HG03571 (cell line): ENCODE measurements around the gene ADAMTS15.
"Not testable (repeated sequence)": the region's sequence is repeated elsewhere in the genome, so short reads cannot be mapped to it uniquely, and the experiment has no call there.

Experiments used
- ATAC-seq: cut with Tn5 transposase; IDR thresholded peaks from one replicate; pipeline ENCODE4 v1.9.1; 2021; ENCODE audit not compliant: unreplicated experiment

Gene ADAMTS15

DNA sequence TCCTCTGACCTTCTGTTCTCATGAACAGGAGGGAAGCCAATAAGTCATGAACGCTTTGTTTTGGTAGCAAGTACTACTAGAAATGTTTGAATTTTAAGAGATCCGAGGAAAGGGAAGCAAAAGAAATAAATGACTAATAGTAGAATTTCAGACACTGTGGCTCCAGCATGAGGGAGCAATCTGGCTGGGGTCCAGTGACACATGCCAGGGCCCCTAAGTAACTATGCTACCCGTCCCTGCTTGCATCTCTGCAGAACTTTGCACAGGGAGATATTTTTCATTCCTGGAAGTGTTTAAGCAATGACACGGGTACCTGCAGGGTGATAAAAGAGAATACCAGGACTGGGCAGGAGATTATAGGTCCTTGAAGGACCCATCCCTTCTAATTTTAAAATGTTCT lies 12.8 kb upstream of the ADAMTS15 start:
- no peak for ATAC-seq

DNA sequence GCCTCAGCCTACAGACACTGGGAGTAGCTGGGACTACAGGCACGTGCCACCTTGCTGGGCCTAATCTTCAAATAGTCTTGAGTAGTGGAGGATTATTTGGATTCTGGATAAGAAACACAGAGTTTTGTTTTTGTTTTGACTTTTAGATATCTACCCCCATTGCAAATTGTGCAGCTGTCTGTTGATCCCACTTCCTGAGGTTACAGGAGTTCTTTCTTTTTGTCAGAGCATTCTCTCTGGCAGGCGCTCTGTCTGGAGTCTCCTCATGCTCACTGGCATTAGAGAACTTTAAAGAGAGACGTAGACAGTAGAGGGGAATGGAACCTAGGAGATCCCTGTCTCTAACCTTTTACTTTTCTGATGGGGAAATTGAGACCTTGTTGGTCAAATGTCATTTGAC lies 12.3 kb upstream of the ADAMTS15 start:
- ATAC-seq, result no peak

DNA sequence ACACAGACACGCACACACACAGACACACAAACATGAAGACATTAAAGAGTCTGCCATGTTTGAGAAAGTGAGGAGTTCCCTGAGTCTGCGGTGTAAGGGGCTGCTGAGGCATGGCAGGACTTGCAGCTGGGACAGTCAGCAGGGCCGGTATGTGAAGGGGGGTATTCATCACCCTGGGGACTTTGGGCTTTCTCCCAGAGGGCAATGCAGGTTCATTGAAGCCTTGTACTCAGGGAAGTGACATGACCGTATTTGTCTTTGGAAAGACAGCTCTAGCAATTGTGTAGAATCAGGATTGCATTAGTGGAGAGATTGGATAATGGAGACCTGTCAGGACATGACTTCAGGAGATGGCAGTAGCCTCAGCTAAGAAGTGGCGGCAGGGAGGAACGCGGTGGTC lies 10.6 kb upstream of the ADAMTS15 start:
- ATAC-seq, result no peak

DNA sequence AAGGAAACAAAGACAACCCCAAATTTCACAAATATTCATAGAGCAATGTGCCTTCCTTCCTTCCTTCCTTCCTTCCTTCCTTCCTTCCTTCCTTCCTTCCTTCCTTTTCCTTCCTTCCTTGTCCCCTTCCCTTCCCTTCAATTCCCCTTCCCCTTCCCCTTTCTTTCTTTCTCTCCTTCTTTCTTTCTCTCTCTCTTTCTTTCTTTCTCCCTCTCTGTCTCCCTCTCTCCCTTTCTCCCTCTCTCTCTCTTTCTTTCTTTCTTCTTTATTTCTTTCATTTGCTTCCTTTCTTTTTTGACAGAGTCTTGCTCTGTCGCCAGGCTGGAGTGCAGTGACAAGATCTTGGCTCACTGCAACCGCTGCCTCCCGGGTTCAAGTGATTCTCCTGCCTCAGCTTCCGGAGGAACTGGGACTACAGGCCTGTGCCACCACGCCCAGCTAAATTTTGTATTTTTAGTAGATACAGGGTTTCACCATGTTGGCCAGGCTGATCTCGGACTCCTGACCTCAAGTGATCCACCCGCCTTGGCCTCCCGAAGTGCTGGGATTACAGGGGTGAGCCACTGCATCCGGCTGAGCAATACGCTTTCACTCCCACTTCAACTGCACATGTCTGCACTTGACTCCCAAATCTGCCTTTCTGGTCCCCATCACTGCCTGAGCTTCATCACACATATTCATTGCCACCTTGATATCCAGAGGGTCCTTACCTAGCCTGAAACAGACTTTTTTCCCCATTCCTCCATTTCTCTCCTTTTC lies 9.9 kb upstream of the ADAMTS15 start:
- ATAC-seq, result not testable (repeated sequence)

GRCh38 chr11:130439160-130439519 lies 9.3 kb upstream of the ADAMTS15 start:
- ATAC-seq, result no peak

GRCh38 chr11:130439876-130440275 lies 8.6 kb upstream of the ADAMTS15 start:
- no peak for ATAC-seq

GRCh38 chr11:130441719-130442118 lies 6.7 kb upstream of the ADAMTS15 start:
- no peak for ATAC-seq

DNA sequence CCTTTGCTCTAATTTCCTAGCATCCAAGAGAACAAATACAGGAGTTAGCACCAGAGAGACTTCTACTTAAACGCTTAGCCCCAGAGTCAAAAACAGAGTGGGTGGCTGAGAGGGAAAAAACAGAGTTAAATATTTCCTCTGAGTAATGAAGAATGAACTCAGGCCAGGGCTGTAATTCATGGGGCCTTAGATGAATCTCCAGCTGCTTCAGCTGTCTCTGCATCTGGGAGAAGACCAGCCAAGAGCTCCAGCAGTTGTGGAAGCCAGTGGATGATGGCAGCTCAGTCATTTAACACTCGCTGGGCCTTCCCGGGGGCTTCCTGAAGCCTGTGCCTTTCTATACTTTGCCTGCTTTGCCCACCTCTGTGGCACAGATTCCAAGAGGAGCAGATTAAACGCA lies 5.7 kb upstream of the ADAMTS15 start:
- no peak for ATAC-seq

DNA sequence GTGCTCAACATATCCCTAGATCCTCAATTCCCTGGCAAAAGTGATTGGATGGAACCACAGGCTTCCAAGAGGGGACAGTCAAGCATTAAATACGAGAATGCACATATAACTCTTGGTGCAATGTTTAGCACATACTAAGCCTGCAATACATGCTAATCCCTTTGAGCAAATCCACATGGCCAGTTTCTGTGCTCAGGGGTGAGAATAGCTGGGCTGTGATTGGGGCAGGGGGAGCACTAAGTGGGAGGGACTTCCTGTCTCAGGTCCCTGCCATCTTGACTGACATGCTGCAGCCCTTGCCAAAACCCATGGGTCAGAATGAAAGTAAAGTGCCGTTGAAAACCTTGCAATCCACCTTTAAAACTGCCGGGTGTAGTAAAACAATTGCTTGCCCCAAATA lies 2.7 kb upstream of the ADAMTS15 start:
- ATAC-seq, result no peak

- ATAC-seq, result no peak
These were observed 418 bp upstream of the ADAMTS15 start for GRCh38 chr11:130448039-130448415.

DNA sequence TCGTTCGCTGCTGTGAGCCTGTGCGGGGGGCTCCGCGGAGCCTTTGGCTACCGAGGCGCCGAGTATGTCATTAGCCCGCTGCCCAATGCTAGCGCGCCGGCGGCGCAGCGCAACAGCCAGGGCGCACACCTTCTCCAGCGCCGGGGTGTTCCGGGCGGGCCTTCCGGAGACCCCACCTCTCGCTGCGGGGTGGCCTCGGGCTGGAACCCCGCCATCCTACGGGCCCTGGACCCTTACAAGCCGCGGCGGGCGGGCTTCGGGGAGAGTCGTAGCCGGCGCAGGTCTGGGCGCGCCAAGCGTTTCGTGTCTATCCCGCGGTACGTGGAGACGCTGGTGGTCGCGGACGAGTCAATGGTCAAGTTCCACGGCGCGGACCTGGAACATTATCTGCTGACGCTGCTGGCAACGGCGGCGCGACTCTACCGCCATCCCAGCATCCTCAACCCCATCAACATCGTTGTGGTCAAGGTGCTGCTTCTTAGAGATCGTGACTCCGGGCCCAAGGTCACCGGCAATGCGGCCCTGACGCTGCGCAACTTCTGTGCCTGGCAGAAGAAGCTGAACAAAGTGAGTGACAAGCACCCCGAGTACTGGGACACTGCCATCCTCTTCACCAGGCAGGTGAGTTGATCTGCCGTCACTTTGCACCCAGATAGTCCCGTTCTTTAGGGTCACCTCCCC lies 1.0 kb downstream of the ADAMTS15 start:
- ATAC-seq, result no peak

- ATAC-seq, result no peak
These were observed 1.7 kb downstream of the ADAMTS15 start for GRCh38 chr11:130449996-130450769.

DNA sequence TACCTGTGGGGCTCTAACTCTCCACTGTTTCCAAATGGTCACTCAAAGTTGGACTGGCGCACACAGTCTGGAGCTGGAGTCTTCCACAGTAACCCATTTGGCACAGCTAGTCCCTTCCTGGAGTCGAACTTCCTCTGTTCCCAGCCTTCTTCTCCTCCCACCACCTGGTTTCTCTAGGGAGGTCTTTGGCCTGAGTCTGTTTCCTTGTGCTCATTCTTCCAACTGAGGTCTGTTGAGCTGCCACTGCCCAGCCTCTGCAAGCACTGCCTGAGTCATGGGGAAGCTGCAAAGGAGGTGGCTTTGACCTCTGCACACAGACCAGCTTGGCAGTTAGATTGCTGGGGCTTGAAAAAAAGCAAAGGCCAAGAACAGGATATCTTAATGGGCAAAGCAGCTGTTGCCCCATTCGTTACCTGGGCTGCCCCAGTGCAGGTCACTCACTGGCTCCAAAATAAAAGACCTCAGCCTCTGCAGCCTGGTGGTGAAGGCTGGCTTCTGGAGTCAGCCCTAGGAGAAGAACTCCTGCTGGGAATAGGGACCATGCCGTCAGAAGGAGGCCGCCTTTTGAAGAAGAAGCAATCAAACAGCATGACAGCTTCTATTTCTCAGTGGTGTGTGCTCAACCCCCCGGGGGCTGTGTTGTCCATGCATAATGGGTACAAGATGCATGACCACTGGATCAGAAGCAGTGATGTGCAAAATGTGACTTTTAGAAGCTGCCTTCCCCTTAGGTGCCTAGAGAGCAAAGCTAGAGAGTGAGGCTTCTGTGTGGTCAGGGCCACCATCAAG lies 3.0 kb downstream of the ADAMTS15 start:
- no peak for ATAC-seq

DNA sequence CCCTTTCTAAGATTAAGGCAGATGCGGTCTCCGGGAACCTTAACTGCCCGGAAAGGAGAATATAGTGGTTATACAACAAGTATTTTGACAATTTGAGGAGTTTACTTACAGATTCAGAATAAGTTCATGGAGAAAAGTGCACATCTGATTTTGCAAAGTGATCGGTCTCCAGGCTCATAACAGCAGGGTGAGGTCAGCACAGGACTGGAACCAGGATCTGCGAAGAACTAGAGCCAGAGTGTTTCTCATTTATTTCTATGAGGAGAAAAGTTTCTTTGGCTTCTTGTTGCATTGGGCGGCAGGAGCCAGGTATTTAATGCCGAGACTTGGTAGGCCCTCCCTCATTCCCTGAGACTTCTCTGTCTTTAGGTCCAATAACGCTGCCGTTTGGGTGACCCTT lies 3.7 kb downstream of the ADAMTS15 start:
- no peak for ATAC-seq

- ATAC-seq, result no peak
These were observed 4.5 kb downstream of the ADAMTS15 start for GRCh38 chr11:130452940-130453339.

DNA sequence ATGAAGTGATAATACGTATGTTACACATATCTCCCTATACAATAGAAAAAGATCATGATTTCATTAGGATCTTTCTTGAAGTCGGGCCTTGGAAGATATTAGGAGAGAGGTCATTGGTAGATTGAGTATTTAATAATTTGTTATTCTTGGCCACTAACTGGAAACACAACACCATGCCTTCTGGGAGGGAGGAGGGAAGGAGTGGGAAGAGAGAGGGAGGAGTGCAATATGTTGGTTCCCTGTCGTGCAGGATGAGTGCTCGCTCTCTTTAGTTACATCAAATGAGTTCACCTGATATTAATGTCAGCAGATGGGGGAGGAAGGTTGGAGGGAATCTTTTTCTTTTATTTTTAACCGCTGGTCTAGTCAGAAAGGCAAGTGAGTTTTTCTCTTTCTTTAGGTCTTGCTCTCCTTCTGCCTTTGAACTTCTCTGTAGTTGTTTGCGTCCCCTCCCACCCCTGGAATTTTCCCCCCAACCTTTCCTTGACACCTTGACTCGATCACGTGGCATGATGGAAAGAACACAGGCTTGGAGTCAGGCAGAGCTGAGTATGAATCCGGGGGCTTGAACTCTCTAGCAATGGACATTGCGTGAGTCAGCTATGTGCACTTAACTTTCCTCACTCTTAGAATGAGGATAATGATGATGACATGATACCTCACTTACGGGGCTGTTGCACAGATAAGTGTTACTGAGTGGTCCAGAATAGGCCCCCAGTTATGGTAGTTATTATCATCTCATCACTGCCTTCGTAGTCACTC lies 6.2 kb downstream of the ADAMTS15 start:
- ATAC-seq, result no peak

DNA sequence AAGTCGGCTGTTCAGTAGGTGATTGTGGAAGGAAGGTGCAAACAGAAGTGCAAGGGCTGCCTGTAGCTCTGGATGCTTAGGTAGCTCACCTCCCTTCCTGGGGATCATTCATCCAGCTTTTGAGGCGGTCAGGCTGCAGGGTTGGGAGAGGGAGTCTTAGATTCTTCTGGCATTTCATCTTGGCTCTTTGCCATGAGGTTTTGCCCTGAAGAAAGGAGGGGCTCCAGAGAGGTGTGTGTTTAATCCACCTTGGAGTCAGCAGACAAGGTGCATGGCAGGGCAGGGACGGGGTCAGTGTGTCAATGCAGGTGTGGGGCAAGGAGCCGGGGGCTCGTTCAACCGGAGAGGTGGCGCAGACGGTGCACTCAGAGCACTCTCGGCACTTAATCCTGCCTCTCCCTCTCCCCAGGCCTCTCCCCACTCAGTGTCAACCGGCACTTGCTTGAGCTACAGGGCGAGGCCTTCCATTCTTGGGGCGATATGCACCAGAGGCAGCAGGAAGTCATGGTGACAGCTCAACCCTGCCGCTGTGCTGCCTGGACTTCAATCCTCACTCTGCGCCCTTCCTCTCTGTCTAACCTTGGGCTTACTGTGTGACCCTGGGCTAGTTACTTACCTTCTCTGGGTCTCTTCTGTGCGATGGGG lies 7.2 kb downstream of the ADAMTS15 start:
- ATAC-seq, result no peak

DNA sequence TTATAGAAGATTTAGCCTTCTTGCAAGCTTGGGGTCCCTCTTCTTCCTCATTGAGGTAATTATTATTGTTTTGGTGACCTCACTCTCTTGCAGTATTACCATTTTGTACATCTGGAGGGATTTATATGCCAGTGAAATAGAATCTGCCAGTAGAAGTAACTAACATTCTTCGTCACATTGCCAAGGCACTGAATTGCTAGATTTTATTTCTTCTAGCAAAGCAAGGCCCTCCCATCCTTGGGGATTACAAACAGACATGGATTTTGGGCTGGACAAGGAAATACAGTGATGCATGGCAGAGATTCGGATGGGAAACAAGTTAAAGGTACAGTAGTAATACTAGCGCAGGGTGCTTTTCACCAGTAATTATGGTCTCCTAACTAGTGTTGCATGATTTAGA lies 7.8 kb downstream of the ADAMTS15 start:
- ATAC-seq, result no peak

DNA sequence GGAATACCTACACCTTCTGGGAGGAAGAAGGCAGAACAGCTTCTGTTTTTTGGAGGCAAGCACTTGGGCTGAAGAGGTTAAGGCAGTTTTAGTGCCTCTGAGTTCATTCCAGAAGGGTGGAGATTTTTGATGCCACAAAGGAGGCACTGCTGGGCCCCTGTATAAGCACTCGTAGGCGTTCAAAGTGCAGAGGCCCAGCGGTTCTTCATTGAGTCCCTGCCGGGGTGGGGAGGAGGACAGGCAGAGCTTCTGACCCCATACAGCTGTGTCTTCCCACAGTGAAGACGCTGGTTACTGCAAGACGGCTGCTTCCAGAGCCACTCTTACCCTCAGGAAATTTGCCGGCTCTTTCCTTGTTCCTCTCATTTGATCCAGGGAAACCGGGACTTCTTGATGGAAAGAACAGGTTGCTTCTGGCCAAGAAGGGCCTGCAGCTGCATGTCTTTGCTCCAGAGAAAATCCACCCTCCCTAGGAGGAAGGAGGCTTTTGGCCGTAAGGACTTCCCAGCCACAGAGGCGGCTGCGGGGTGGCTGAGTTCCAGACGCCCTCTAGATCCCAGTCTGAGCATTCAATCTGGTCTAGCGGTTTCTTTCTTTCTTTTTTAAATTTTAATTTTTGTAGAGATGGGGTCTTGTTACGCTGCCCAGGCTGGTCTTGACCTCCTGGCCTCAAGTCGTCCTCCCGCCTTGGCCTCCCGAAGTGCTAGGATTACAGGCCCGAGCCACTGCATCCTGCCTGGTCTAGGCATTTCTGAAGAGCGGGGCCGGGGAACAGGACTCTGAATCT lies 9.4 kb downstream of the ADAMTS15 start:
- no peak for ATAC-seq
